ENCODE results near the gene WDR4. TPM values are rescaled to one million over a fixed set of nuclear protein-coding genes. Genes with fewer than 3 reads are reported as not detected.

Gene WDR4
- total RNA-seq, 6 experiments from 2014 or later, result 6.3 to 10.5 (median 8.0) TPM

- peaks cover 0 to 7% (median 0%) of the 10 kb centered on the region in 4 donors for H3K4me1 ChIP-seq
- no peak for TF ChIP-seq POLR2A (IDR thresholded peaks at IDR 0.05)
- WGBS (ENCODE audit: insufficient coverage, low coverage, low lambda C conversion rate, missing lambda C conversion rate), result 47% methylated on average over 9 of the region's 13 CpGs
- intact Hi-C loops (cut with DNase I), result no loop called here
- no peaks in the 10 kb centered on the region for H3K9me3 ChIP-seq
- no peak overlapping the region for H3K27ac ChIP-seq
- no peaks in the 10 kb centered on the region for H3K27me3 ChIP-seq
- ATAC-seq (peak; percentile 19 to 56 (median 27)), DNase-seq (no peak)
- no peak overlapping the region for H3K4me3 ChIP-seq
- peaks cover 0 to 35% (median 8%) of the 10 kb centered on the region in 4 donors for H3K36me3 ChIP-seq
Observed at GRCh38 chr21:42863504-42863870, 15.9 kb downstream of the WDR4 start.

- 93% methylated on average over 10 of the region's 21 CpGs for WGBS (ENCODE audit: insufficient coverage, low coverage, low lambda C conversion rate, missing lambda C conversion rate)
- ATAC-seq, result peak in 1 of 4 donors; percentile 2
- H3K27ac ChIP-seq, result no peak overlapping the region
Observed at GRCh38 chr21:42862774-42863503, 16.4 kb downstream of the WDR4 start.

GRCh38 chr21:42861848-42862400 lies 17.4 kb downstream of the WDR4 start:
- WGBS (ENCODE audit: insufficient coverage, low coverage, low lambda C conversion rate, missing lambda C conversion rate), result 85% methylated on average over 4 of the region's 29 CpGs
- peaks cover 0 to 29% (median 10%) of the 10 kb centered on the region in 4 donors for H3K36me3 ChIP-seq
- TF ChIP-seq POLR2A (IDR thresholded peaks at IDR 0.05) (no peak), CTCF (IDR thresholded peaks at IDR 0.05) (no peak)
- no peak overlapping the region for H3K4me3 ChIP-seq
- DNase-seq (no peak), ATAC-seq (no peak)
- H3K4me1 ChIP-seq, result peaks cover 0 to 7% (median 0%) of the 10 kb centered on the region in 4 donors
- no peak overlapping the region for H3K27ac ChIP-seq
- intact Hi-C loops (cut with DNase I), result no loop called here
- H3K9me3 ChIP-seq, result no peaks in the 10 kb centered on the region
- no peaks in the 10 kb centered on the region for H3K27me3 ChIP-seq

More at GRCh38 chr21:42862774-42863503, 16.4 kb downstream of the WDR4 start:
- Histone ChIP-seq H3K4me3 (no peak overlapping the region), H3K27me3 (no peaks in the 10 kb centered on the region), H3K9me3 (no peaks in the 10 kb centered on the region), H3K4me1 (peaks cover 0 to 7% (median 0%) of the 10 kb centered on the region in 4 donors), H3K36me3 (peaks cover 0 to 29% (median 10%) of the 10 kb centered on the region in 4 donors)
- DNase-seq, result no peak
- TF ChIP-seq POLR2A (IDR thresholded peaks at IDR 0.05) (no peak), CTCF (IDR thresholded peaks at IDR 0.05) (no peak)
- intact Hi-C loops (cut with DNase I), result no loop called here

- Histone ChIP-seq H3K36me3 (peaks cover 0 to 32% (median 11%) of the 10 kb centered on the region in 4 donors), H3K27me3 (no peaks in the 10 kb centered on the region), H3K27ac (no peak overlapping the region), H3K4me3 (no peak overlapping the region), H3K4me1 (peaks cover 0 to 4% (median 0%) of the 10 kb centered on the region in 4 donors), H3K9me3 (no peaks in the 10 kb centered on the region)
- intact Hi-C loops (cut with DNase I), result no loop called here
- TF ChIP-seq CTCF (IDR thresholded peaks at IDR 0.05), result no peak
- no peak for TF ChIP-seq POLR2A (IDR thresholded peaks at IDR 0.05)
- DNase-seq, result no peak
- ATAC-seq, result no peak
- 72% methylated on average over 7 of the region's 10 CpGs for WGBS (ENCODE audit: insufficient coverage, low coverage, low lambda C conversion rate, missing lambda C conversion rate)
Observed at GRCh38 chr21:42861311-42861847, 18.0 kb downstream of the WDR4 start.

GRCh38 chr21:42860345-42860744 lies 19.0 kb downstream of the WDR4 start:
- TF ChIP-seq CTCF (IDR thresholded peaks at IDR 0.05) (no peak), POLR2A (IDR thresholded peaks at IDR 0.05) (no peak)
- Histone ChIP-seq H3K27ac (no peak overlapping the region), H3K27me3 (no peaks in the 10 kb centered on the region), H3K9me3 (no peaks in the 10 kb centered on the region), H3K36me3 (peaks cover 0 to 42% (median 14%) of the 10 kb centered on the region in 4 donors), H3K4me3 (no peak overlapping the region), H3K4me1 (no peaks in the 10 kb centered on the region)
- 50% methylated on average over 2 of the region's 17 CpGs for WGBS (ENCODE audit: insufficient coverage, low coverage, low lambda C conversion rate, missing lambda C conversion rate)
- ATAC-seq (no peak), DNase-seq (no peak)
- intact Hi-C loops (cut with DNase I), result no loop called here
